ENCODE measurements around the gene SCN9A. TPM values are rescaled to one million over a fixed set of nuclear protein-coding genes. Genes with fewer than 3 reads are reported as not detected.
"Not testable (repeated sequence)": the region's sequence is repeated elsewhere in the genome, so short reads cannot be mapped to it uniquely, and the experiment has no call there.

SCN9A gene
- total and polyA plus RNA-seq, 8 donors, result 11.8 to 18.4 (median 13.0) TPM

DNA sequence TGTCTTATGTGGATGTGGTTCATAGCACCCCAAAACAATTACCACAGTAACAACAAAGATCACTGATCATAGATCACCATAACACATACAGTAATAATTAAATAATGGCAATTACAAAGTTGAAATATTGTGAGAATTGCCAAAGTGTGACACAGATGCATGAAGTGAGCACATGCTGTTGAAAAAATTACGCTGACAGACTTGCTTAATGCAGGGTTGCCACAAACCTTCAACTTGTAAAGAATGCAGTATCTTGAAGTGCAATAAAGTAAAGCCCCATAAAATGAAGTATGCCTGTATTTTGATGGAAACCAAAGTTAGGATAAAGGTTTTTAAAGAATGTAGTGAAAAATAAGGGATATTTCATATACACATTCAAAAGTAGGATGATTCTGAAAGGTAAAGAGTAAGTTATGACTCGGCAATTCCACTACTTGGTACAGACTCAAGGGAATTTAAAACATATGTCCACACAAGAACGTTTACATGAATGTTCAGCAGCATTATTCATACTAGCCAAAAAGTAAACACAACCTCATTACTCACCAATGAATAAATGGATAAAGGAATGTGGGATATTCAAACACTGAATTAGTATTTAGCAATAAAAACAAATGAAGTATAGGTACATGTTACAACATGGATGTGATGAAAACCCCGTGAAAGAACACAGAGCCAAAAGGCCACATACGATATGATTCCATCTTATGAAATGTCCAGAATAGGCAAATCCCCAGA is 61.6 kb downstream of the SCN9A start:
- Histone ChIP-seq H3K36me3 (no peaks in the 10 kb centered on the region), H3K27ac (no peak overlapping the region), H3K4me3 (no peak overlapping the region), H3K27me3 (no peaks in the 10 kb centered on the region), H3K4me1 (no peaks in the 10 kb centered on the region), H3K9me3 (no peaks in the 10 kb centered on the region)
- ATAC-seq, result no peak
- TF ChIP-seq, protein P1, sequence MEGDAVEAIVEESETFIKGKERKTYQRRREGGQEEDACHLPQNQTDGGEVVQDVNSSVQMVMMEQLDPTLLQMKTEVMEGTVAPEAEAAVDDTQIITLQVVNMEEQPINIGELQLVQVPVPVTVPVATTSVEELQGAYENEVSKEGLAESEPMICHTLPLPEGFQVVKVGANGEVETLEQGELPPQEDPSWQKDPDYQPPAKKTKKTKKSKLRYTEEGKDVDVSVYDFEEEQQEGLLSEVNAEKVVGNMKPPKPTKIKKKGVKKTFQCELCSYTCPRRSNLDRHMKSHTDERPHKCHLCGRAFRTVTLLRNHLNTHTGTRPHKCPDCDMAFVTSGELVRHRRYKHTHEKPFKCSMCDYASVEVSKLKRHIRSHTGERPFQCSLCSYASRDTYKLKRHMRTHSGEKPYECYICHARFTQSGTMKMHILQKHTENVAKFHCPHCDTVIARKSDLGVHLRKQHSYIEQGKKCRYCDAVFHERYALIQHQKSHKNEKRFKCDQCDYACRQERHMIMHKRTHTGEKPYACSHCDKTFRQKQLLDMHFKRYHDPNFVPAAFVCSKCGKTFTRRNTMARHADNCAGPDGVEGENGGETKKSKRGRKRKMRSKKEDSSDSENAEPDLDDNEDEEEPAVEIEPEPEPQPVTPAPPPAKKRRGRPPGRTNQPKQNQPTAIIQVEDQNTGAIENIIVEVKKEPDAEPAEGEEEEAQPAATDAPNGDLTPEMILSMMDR (IDR thresholded peaks at IDR 0.05), result no peak
- intact Hi-C loops (cut with DNase I), result no loop called here
- no peak for DNase-seq

DNA sequence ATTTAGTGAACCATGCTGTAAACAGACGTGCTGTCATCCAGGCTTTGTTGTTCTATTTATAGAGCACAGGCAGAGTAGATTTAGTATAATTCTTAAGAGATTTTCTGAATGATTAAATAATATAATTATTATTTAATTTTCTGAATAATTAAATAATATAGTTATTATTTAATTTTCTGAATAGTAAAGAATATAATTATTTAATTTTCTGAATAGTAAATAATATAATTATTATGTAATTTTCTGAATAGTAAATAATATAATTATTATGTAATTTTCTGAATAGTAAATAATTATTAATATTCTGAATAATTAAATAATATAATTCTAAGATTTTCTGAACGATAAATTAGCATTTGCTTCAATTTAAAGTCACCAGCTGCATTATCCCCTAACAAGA is 62.9 kb downstream of the SCN9A start:
- H3K27me3 ChIP-seq; H3K4me3 ChIP-seq; DNase-seq; H3K27ac ChIP-seq; ATAC-seq; H3K36me3 ChIP-seq; H3K9me3 ChIP-seq; H3K4me1 ChIP-seq; intact Hi-C loops (cut with DNase I): not testable (repeated sequence)

DNA sequence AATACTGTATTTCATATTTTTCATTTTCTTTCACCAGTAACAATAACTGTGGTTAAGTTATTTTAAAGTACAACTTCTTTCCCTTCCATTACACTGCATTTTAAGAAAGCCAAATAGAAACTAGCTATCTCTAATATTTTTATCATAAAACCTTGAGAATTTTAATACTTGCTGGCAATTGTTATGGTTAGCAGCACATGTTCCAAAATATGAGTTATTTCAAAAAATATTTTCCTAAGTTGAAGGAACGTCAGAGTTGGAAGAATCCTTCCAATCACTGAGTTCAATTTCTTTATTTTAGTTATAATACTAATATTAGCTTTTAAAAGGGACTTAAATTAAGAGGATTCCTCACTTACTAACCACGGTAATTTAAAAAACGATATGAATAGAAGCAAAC is 68.4 kb downstream of the SCN9A start:
- no peak overlapping the region for H3K4me3 ChIP-seq
- H3K36me3 ChIP-seq, result no peaks in the 10 kb centered on the region
- intact Hi-C loops (cut with DNase I), result no loop called here
- DNase-seq (no peak), ATAC-seq (no peak)
- H3K27me3 ChIP-seq, result no peaks in the 10 kb centered on the region
- TF ChIP-seq, protein P1 (IDR thresholded peaks at IDR 0.05), result no peak
- no peaks in the 10 kb centered on the region for H3K9me3 ChIP-seq
- no peaks in the 10 kb centered on the region for H3K4me1 ChIP-seq
- no peak overlapping the region for H3K27ac ChIP-seq

DNA sequence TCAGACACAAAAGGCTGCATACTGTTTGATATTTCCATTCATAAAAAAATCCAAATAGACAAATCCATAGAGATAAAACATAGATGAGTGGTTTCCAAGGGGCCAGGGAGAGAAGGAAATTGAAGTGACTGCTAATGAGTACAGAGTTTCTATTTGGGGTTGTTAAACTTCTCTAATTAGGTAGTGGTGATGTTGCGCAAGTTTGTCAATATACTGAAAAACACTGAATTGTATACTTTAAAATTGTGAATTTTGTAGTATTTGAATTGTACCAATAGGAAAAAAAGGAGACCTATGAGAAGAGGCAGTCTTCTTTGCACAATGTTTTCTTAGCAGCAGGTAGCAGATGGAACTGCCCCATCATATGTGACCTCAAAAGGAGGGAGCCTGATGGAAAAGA is 71.1 kb downstream of the SCN9A start:
- no peaks in the 10 kb centered on the region for H3K27me3 ChIP-seq
- no peaks in the 10 kb centered on the region for H3K4me1 ChIP-seq
- ATAC-seq (no peak), DNase-seq (no peak)
- no peaks in the 10 kb centered on the region for H3K9me3 ChIP-seq
- H3K36me3 ChIP-seq, result no peaks in the 10 kb centered on the region
- TF ChIP-seq, protein P1 (IDR thresholded peaks at IDR 0.05), result no peak
- intact Hi-C loops (cut with DNase I), result no loop called here
- H3K27ac ChIP-seq, result no peak overlapping the region
- no peak overlapping the region for H3K4me3 ChIP-seq

DNA sequence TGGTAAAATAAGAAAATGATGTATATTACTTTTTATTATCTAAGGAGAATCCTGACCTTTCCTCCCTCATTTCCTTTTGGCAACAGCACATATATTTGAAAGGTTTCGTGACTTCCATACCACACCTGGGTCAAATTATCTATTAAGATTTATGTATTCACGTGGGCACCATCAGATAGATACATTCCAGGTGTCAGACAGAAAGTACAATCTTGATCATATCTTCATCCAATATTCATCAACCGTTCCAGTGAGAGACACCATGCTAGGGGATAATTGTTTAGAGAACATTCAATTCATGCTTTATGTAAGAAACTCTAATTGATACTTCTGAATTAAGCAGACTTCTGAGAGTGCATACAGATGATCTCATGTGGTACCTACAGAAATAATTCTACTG is 73.7 kb downstream of the SCN9A start:
- H3K9me3 ChIP-seq, result no peaks in the 10 kb centered on the region
- no peaks in the 10 kb centered on the region for H3K36me3 ChIP-seq
- H3K27me3 ChIP-seq, result no peaks in the 10 kb centered on the region
- no peak overlapping the region for H3K4me3 ChIP-seq
- no peak overlapping the region for H3K27ac ChIP-seq
- no peaks in the 10 kb centered on the region for H3K4me1 ChIP-seq
- intact Hi-C loops (cut with DNase I), result no loop called here
- no peak for ATAC-seq
- TF ChIP-seq, protein P1 (IDR thresholded peaks at IDR 0.05), result no peak
- no peak for DNase-seq

DNA sequence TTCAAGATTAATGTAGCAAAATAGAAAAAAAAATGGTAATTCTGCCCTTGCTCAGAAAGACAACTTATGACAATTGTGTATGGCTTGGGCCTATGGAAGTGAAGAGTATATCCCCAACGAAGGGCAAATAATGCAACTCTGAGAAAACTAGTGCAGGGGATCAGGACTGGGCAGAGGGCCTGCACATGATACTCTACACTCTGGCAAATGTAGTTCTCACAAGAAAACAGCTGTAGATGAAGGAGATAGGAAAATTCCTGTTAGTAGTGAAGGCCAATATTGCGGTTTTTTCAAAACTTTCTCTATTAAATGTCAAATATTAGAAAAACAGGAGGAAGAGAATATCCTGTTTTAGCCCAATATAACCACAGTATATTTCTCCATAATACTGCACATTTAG is 77.8 kb downstream of the SCN9A start:
- H3K27ac ChIP-seq, result no peak overlapping the region
- ATAC-seq, result no peak
- no peak overlapping the region for H3K4me3 ChIP-seq
- no peaks in the 10 kb centered on the region for H3K9me3 ChIP-seq
- H3K27me3 ChIP-seq, result no peaks in the 10 kb centered on the region
- no peaks in the 10 kb centered on the region for H3K36me3 ChIP-seq
- DNase-seq, result no peak
- no peaks in the 10 kb centered on the region for H3K4me1 ChIP-seq
- intact Hi-C loops (cut with DNase I), result no loop called here
- TF ChIP-seq, protein P1 (IDR thresholded peaks at IDR 0.05), result no peak
